ENCODE measurements around the gene TRPM3. TPM values are rescaled to one million over a fixed set of nuclear protein-coding genes. Genes with fewer than 3 reads are reported as not detected.

Gene TRPM3
- total and polyA plus RNA-seq, 2 of the 8 experiments (the other 6 are each of a cell fraction or from before 2014, with no cell fraction given), result 2.4 to 10.9 TPM

DNA sequence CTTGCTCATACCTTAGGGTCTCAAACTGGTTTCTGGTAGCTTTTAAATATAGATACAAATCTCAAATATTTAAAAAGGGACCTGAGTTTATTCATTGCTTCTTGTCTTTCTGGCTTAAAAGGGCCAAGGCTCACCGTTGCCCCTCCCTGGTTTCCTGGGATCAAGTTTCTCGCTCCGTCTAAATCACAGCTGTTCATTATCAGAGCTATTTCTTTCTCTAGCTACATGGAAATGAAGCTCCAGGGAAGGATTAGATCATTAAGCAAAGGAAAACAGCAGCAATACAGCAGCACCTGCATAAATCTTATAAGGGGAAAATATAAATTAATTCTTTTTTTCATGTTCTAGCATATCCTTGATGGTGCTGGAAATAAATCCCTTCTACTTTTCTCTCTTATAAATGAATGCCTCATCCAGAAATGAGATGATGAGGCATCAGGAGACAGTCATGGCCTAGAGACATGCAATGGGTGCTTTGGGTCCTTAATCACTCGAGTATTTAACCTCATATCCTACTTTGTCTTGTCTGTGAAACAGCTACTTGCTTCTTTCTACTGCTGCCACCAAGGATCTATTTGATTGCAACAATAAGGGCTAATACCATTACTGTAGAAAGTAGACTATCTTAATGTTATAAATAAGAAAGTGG lies 320.1 kb downstream of the TRPM3 start:
- Histone ChIP-seq H2AFZ (ENCODE audit: low read length) (no peak overlapping the region), H4K5ac (ENCODE audit: insufficient read length, low read depth, low read length) (no peak overlapping the region), H3K79me1 (ENCODE audit: low read depth, low read length) (no peaks in the 10 kb centered on the region), H3K79me2 (ENCODE audit: control insufficient read depth in 1 of 2, insufficient read depth in 2 of 2, low read length in 2 of 2) (no peaks in the 10 kb centered on the region), H2AK5ac (ENCODE audit: low read depth, low read length) (no peak overlapping the region), H4K91ac (replicated peaks; ENCODE audit: insufficient read length, low read length) (no peak overlapping the region), H3K36me3 (ENCODE audit: control insufficient read depth in 2 of 4, insufficient read depth in 4 of 4, low read length in 3 of 4) (0 out of 8 replicates have a peak, but pooled peaks cover 0 to 1% (median 0%) of the 10 kb centered on the region in 4 experiments), H2BK5ac (ENCODE audit: low read depth, low read length) (no peak overlapping the region), H3K9me3 (ENCODE audit: insufficient read depth in 2 of 2, low read depth in 1 of 2, low read length in 1 of 2) (no peaks in the 10 kb centered on the region), H2BK20ac (ENCODE audit: low read length) (no peak overlapping the region), H3K27ac (ENCODE audit: low read depth, low read length) (no peak overlapping the region), H3K4me3 (ENCODE audit: extremely low read depth in 1 of 4, insufficient read depth in 2 of 4, low read depth in 3 of 4, low read length in 4 of 4) (no peak overlapping the region), H3K14ac (ENCODE audit: insufficient read length) (no peak overlapping the region), H4K8ac (ENCODE audit: extremely low read depth, insufficient read depth, low read length) (no peak overlapping the region), H3K23ac (ENCODE audit: insufficient read length) (no peak overlapping the region), H3K4me2 (ENCODE audit: insufficient read depth in 1 of 2, low read depth in 2 of 2, low read length in 2 of 2) (no peak overlapping the region), H2BK12ac (ENCODE audit: low read depth, low read length) (no peak overlapping the region), H3K23me2 (ENCODE audit: low read depth, low read length) (no peaks in the 10 kb centered on the region), H2BK15ac (ENCODE audit: low read length) (no peak overlapping the region), H4K20me1 (replicated peaks in 1 of 2; ENCODE audit: control insufficient read depth in 1 of 2, insufficient read depth in 2 of 2, low read length in 2 of 2) (no peaks in the 10 kb centered on the region), H3K56ac (replicated peaks; ENCODE audit: insufficient read length, low read depth, low read length) (no peak overlapping the region), H3K4me1 (replicated peaks in 1 of 4; ENCODE audit: control insufficient read depth in 3 of 4, insufficient read depth in 4 of 4, low read length in 3 of 4) (peaks cover 0 to 5% (median 2%) of the 10 kb centered on the region in 4 experiments; a peak in 2 of 7 replicates), H3K27me3 (replicated peaks in 1 of 4; ENCODE audit: control insufficient read depth in 3 of 4, extremely low read depth in 1 of 4, insufficient read depth in 3 of 4, low read length in 3 of 4) (no peaks in the 10 kb centered on the region), H3K9ac (replicated peaks in 1 of 4; ENCODE audit: extremely low read depth in 1 of 4, low read depth in 3 of 4, low read length in 3 of 4) (no peak overlapping the region), H2BK120ac (replicated peaks; ENCODE audit: low read depth, low read length) (no peak overlapping the region), H3K4ac (replicated peaks; ENCODE audit: insufficient read length, low read depth, low read length) (no peak overlapping the region), H3K18ac (ENCODE audit: extremely low read depth, low read length) (no peak overlapping the region)
- no peak for FAIRE-seq
- POLR2A ChIA-PET (ENCODE audit: partially characterized antibody), result interaction anchor here (0.7 kb wide), 1 partner anchor 988 kb away, joined by 3 read pairs; no protein-coding TSS in a partner anchor
- WGBS, 2 experiments (ENCODE audit: extremely low coverage in 1 of 2, insufficient coverage in 1 of 2, insufficient read length in 1 of 2, insufficient replicate concordance in 2 of 2, low coverage in 1 of 2, low lambda C conversion rate in 2 of 2, missing lambda C conversion rate in 1 of 2), result 59% methylated on average over 4 of the region's 4 CpGs; no CpG with 5 or more reads in 1 of the 2 experiments
- no peak for DNase-seq (ENCODE audit: low read depth in 1 of 2, low spot score in 2 of 2)
- CTCF ChIA-PET (ENCODE audit: partially characterized antibody), result interaction anchor here (1.5 to 1.8 kb wide), 3 partner anchors 12 to 20 kb away, joined by 3 to 6 read pairs (median 5); no protein-coding TSS in a partner anchor
- TF ChIP-seq, protein P1, sequence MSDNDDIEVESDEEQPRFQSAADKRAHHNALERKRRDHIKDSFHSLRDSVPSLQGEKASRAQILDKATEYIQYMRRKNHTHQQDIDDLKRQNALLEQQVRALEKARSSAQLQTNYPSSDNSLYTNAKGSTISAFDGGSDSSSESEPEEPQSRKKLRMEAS (IDR thresholded peaks at IDR 0.05), result no peak
- TF ChIP-seq ZNF274 (IDR thresholded peaks at IDR 0.05; ENCODE audit: borderline replicate concordance, extremely low read depth, low read length), result no peak
- TF ChIP-seq SP4 (IDR thresholded peaks at IDR 0.05; ENCODE audit: low read length), result no peak
- no peak for TF ChIP-seq SIN3A (conservative IDR thresholded peaks at IDR 0.05 in 1 of 2, IDR thresholded peaks at IDR 0.05 in 1 of 2; ENCODE audit: low read depth in 1 of 2, low read length in 2 of 2)
- TF ChIP-seq SP1 (IDR thresholded peaks at IDR 0.05; ENCODE audit: low read depth, low read length), result no peak
- no peak for TF ChIP-seq POU5F1 (IDR thresholded peaks at IDR 0.05; ENCODE audit: low read depth, low read length)
- TF ChIP-seq SRF (IDR thresholded peaks at IDR 0.05; ENCODE audit: low read depth, low read length), result no peak
- no peak for TF ChIP-seq SUZ12 (IDR thresholded peaks at IDR 0.05; ENCODE audit: low read length)
- TF ChIP-seq, protein P2, sequence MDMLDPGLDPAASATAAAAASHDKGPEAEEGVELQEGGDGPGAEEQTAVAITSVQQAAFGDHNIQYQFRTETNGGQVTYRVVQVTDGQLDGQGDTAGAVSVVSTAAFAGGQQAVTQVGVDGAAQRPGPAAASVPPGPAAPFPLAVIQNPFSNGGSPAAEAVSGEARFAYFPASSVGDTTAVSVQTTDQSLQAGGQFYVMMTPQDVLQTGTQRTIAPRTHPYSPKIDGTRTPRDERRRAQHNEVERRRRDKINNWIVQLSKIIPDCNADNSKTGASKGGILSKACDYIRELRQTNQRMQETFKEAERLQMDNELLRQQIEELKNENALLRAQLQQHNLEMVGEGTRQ (IDR thresholded peaks at IDR 0.05; ENCODE audit: low read length), result no peak
- TF ChIP-seq SAP30 (IDR thresholded peaks at IDR 0.05; ENCODE audit: insufficient read depth, insufficient replicate concordance, low read length), result no peak
- TF ChIP-seq ASH2L (IDR thresholded peaks at IDR 0.05; ENCODE audit: low read length), result no peak
- TF ChIP-seq BRCA1 (IDR thresholded peaks at IDR 0.05; ENCODE audit: low read depth, low read length), result no peak

Data from H1 (cell line).